Mesothelial cell of epicardium (in vitro differentiated cells): ENCODE data around the gene VSTM2B. TPM values are rescaled to one million over a fixed set of nuclear protein-coding genes. Genes with fewer than 3 reads are reported as not detected.

Experiments
- DNase-seq, 2 experiments: peaks; one replicate each; pipeline ENCODE4 v3.0.0; 2021; ENCODE audit warnings: low spot score in 2 of 2; ENCODE audit not compliant: unreplicated experiment in 2 of 2
- H3K27ac Mint-ChIP-seq: 2 replicates; pipeline ENCODE4 v1.8.0; 2021; ENCODE audit warnings: mixed read lengths
- H3K27me3 Mint-ChIP-seq: 2 replicates; pipeline ENCODE4 v1.8.0; 2021; ENCODE audit warnings: low read depth, mixed read lengths
- H3K36me3 Mint-ChIP-seq: 2 replicates; pipeline ENCODE4 v1.8.0; 2021; ENCODE audit warnings: mixed read lengths
- H3K4me1 Mint-ChIP-seq: 2 replicates; pipeline ENCODE4 v1.8.0; 2021; ENCODE audit warnings: mixed read lengths
- H3K4me3 Mint-ChIP-seq: 2 replicates; pipeline ENCODE4 v1.8.0; 2021; ENCODE audit warnings: mild to moderate bottlenecking, moderate library complexity, mixed read lengths
- H3K9me3 Mint-ChIP-seq: 2 replicates; pipeline ENCODE4 v1.8.0; 2021; ENCODE audit warnings: mixed read lengths
- total RNA-seq: library from RNA; stranded (reverse); gene quantifications from 3 replicates; pipeline ENCODE4 v1.2.1, GENCODE V29; 2021
- TF ChIP-seq, protein P1 (sequence below): fragments of 200-600 bp; sonication (generic); IDR thresholded peaks from one replicate; pipeline ENCODE4 v1.5.0; 2021; ENCODE audit warnings: antibody characterized with exemption; ENCODE audit not compliant: unreplicated experiment

Gene VSTM2B
- total RNA-seq, 1 donor from 2014 or later, result not detected

GRCh38 chr19:29538651-29539050 is 12.9 kb downstream of the VSTM2B start:
- TF ChIP-seq, protein P1, sequence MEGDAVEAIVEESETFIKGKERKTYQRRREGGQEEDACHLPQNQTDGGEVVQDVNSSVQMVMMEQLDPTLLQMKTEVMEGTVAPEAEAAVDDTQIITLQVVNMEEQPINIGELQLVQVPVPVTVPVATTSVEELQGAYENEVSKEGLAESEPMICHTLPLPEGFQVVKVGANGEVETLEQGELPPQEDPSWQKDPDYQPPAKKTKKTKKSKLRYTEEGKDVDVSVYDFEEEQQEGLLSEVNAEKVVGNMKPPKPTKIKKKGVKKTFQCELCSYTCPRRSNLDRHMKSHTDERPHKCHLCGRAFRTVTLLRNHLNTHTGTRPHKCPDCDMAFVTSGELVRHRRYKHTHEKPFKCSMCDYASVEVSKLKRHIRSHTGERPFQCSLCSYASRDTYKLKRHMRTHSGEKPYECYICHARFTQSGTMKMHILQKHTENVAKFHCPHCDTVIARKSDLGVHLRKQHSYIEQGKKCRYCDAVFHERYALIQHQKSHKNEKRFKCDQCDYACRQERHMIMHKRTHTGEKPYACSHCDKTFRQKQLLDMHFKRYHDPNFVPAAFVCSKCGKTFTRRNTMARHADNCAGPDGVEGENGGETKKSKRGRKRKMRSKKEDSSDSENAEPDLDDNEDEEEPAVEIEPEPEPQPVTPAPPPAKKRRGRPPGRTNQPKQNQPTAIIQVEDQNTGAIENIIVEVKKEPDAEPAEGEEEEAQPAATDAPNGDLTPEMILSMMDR, result no peak
- Mint-ChIP-seq H3K9me3 (no peaks in the 10 kb centered on the region), H3K27me3 (peaks cover 53% of the 10 kb centered on the region)

DNA sequence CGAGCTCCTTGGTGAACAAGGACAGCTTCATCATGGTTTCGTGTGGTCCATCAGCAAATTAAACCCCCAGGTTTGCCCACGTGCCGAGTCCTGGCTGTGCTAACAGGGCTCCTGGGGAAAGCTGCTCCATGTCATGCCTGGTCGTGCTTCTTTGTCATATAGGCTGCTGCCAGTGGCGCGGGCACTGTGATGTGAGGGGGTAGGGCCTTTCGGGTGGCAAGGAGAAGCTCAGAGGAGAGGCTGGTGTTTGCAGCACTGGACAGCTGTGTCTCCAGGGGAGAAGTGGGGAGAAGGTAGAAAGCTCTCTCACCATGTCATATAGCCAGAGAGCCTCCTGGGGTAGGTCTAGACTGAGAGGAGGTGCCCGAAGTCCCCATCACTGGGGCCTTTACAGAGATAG is 13.3 kb downstream of the VSTM2B start:
- TF ChIP-seq, protein P1, result no peak
- Mint-ChIP-seq H3K4me3 (no peak overlapping the region), H3K36me3 (no peaks in the 10 kb centered on the region), H3K9me3 (no peaks in the 10 kb centered on the region), H3K27ac (no peak overlapping the region), H3K27me3 (peaks cover 48% of the 10 kb centered on the region), H3K4me1 (no peaks in the 10 kb centered on the region)
- no peak for DNase-seq

More at GRCh38 chr19:29538651-29539050, 12.9 kb downstream of the VSTM2B start:
- Mint-ChIP-seq H3K4me1 (no peaks in the 10 kb centered on the region), H3K4me3 (no peak overlapping the region), H3K27ac (no peak overlapping the region), H3K36me3 (no peaks in the 10 kb centered on the region)
- no peak for DNase-seq

- Mint-ChIP-seq H3K27ac (no peak overlapping the region), H3K36me3 (no peaks in the 10 kb centered on the region), H3K4me1 (no peaks in the 10 kb centered on the region), H3K9me3 (no peaks in the 10 kb centered on the region), H3K27me3 (peaks cover 43% of the 10 kb centered on the region), H3K4me3 (no peak overlapping the region)
- TF ChIP-seq, protein P1, result no peak
- DNase-seq, result no peak
Measured at GRCh38 chr19:29539670-29540069, 13.9 kb downstream of the VSTM2B start.

- H3K4me1 Mint-ChIP-seq, result no peaks in the 10 kb centered on the region
- no peak for DNase-seq
- no peak overlapping the region for H3K27ac Mint-ChIP-seq
- TF ChIP-seq, protein P1, result no peak
- no peaks in the 10 kb centered on the region for H3K36me3 Mint-ChIP-seq
- H3K9me3 Mint-ChIP-seq, result no peaks in the 10 kb centered on the region
- H3K27me3 Mint-ChIP-seq, result peaks cover 42% of the 10 kb centered on the region
- no peak overlapping the region for H3K4me3 Mint-ChIP-seq
Measured at GRCh38 chr19:29540114-29540513, 14.3 kb downstream of the VSTM2B start.

DNA sequence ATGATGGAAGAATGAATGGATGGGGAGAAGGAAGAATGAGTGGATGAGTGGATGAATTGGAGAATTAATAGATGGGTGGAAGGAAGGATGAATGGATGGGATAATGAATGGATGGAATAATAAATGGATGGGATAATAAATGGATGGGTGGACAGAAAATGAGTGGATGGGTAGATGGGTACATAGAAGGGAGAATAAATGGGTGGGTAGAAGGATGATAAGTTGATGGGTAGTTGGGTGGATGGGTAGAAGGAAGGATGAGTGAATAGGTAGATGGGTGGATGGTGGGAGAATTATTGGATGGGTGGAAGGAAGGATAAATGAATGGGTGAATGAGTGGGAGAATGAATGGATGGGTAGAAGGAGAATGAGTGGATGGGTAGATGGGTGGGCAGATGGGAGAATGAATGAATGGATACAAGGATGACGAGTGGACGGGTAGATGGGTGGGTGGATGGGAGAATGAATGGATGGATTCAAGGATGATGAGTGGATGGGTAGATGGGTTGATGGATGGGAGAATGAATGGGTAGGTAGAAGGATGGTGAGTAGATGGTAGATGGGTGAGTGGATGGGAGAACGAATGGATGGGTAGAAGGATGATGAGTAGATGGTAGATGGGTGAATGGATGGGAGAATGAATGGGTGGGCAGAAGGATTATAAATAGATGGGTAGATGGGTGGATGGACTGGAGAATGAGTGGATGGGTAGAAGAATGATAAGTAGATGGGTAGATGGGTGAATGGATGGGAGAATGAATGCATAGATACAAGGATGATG is 15.9 kb downstream of the VSTM2B start:
- peaks cover 32% of the 10 kb centered on the region for H3K27me3 Mint-ChIP-seq
- no peaks in the 10 kb centered on the region for H3K4me1 Mint-ChIP-seq
- H3K36me3 Mint-ChIP-seq, result no peaks in the 10 kb centered on the region
- TF ChIP-seq, protein P1, result no peak
- no peak overlapping the region for H3K4me3 Mint-ChIP-seq
- H3K9me3 Mint-ChIP-seq, result no peaks in the 10 kb centered on the region
- no peak overlapping the region for H3K27ac Mint-ChIP-seq
- no peak for DNase-seq
